A673 (cell line): ENCODE results near the gene POGLUT2.

ENCODE experiments used
- EZH2 ChIP-seq: fragments of 200-600 bp; sonication (generic); IDR thresholded peaks from 2 replicates; pipeline ENCODE4 v1.6.1; 2017; ENCODE audit warnings: borderline replicate concordance, low read depth, mild to moderate bottlenecking, mixed read lengths, antibody characterized with exemption, low read length; ENCODE audit not compliant: poor library complexity, severe bottlenecking
- TF ChIP-seq, protein P1 (sequence below): fragments of 300-800, 200-600 bp; sonication (generic); conservative IDR thresholded peaks from 2 replicates; pipeline ENCODE4 v1.5.1; 2017; ENCODE audit warnings: low read depth, mild to moderate bottlenecking, antibody characterized with exemption, low read length, moderate library complexity, mixed read lengths

DNA sequence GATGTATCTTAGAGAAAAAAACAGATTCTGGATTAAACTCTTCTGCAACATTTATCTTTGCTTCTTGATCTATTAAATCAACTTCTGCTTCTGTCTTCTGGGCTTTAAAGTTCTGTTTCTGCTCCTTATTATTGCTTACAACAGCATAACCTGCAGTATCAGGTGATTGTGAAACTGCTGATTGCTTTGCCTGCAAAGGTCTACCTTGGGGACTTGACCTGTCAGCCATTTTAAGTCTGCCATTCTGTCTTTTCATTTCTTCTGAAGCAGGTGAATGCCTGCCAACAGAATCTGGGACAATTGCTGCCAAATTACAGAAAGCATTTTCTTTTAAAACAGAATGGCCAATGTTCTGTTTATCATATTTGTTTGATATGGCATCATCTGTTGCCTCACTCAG, 56.3 kb downstream of the POGLUT2 start:
- no peak for TF ChIP-seq EZH2
- TF ChIP-seq, protein P1, sequence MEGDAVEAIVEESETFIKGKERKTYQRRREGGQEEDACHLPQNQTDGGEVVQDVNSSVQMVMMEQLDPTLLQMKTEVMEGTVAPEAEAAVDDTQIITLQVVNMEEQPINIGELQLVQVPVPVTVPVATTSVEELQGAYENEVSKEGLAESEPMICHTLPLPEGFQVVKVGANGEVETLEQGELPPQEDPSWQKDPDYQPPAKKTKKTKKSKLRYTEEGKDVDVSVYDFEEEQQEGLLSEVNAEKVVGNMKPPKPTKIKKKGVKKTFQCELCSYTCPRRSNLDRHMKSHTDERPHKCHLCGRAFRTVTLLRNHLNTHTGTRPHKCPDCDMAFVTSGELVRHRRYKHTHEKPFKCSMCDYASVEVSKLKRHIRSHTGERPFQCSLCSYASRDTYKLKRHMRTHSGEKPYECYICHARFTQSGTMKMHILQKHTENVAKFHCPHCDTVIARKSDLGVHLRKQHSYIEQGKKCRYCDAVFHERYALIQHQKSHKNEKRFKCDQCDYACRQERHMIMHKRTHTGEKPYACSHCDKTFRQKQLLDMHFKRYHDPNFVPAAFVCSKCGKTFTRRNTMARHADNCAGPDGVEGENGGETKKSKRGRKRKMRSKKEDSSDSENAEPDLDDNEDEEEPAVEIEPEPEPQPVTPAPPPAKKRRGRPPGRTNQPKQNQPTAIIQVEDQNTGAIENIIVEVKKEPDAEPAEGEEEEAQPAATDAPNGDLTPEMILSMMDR, result no peak
